Ovary (tissue), 9 donors: Measurements from ENCODE around the gene SLIT1. TPM values are rescaled to one million over a fixed set of nuclear protein-coding genes. Genes with fewer than 3 reads are reported as not detected.

ENCODE experiments used
- DNase-seq, 5 donors: peaks; one replicate each; pipeline ENCODE4 v3.0.0-alpha.2; 2019 to 2020
- H3K27ac ChIP-seq, 2 donors: fragments of 200-600 bp; one replicate each; pipeline versions ENCODE4 v1.5.1 to v1.8.0; 2019 to 2022
- H3K27me3 ChIP-seq: fragments of 200-600 bp; one replicate; pipeline ENCODE4 v1.8.0; 2022
- H3K36me3 ChIP-seq: fragments of 200-600 bp; sonication (generic); one replicate; pipeline ENCODE4 v1.5.1; 2019
- H3K4me1 ChIP-seq: one replicate; pipeline ENCODE4 v1.8.1; 2013; ENCODE audit warnings: mild to moderate bottlenecking, moderate library complexity; ENCODE audit not compliant: insufficient read depth
- H3K4me3 ChIP-seq: fragments of 200-600 bp; sonication (generic); one replicate; pipeline ENCODE4 v1.5.1; 2017
- H3K9me3 ChIP-seq, 2 donors: fragments of 200-600 bp in 1 of 2; sonication (generic) in 1 of 2; one replicate each; pipeline versions ENCODE4 v1.5.1 to v1.8.1; 2013 to 2019; ENCODE audit warnings: mild to moderate bottlenecking in 1 of 2, moderate library complexity in 1 of 2
- EP300 ChIP-seq: sonication (generic); formaldehyde crosslinking; IDR thresholded peaks from one replicate; pipeline ENCODE4 v1.6.1; 2017; ENCODE audit warnings: antibody characterized with exemption
- POLR2A ChIP-seq: fragments of 450-650 bp; IDR thresholded peaks from one replicate; pipeline ENCODE4 v1.6.1; 2017; ENCODE audit warnings: antibody characterized with exemption, mild to moderate bottlenecking, moderate library complexity
- WGBS, 3 donors: extraction: QIAGEN DNeasy Blood & Tissue Kit in 1 of 3; methylation state at CpG; one replicate each; pipeline versions ENCODE4 v1.1.5 to v1.1.7; 2013 to 2017; 5-methylcytosine and 5-hydroxymethylcytosine counted together
- intact Hi-C, 4 donors: fragments of 100-400 bp; cut with DNase I; formaldehyde crosslinking; loops; one replicate each; pipeline versions ENCODE4 v1.11.0 to v1.15.1; 2022 to 2023
- polyA plus RNA-seq, 2 donors: library from polyadenylated mRNA; stranded (reverse); fragments of 200-250 nt in 1 of 2; fragments of 350-450 nt in 1 of 2; fragmentation: Illumina TruSeq in 1 of 2; extraction: RNeasy Lipid Tissue Mini Kit (QIAGEN cat#74804) in 1 of 2; gene quantifications; one replicate each; pipeline ENCODE4 v1.2.3, GENCODE V29; 2013 to 2014
- total RNA-seq, 7 donors: library from RNA; depleted of rRNA in 2 of 7; stranded (reverse); fragments of >200 nt in 2 of 7; fragmentation: NEBNext Ultra II Directional in 3 of 7; extraction: Animal tissue kit (Norgen Biotek cat#: 25700) in 3 of 7; gene quantifications; one replicate each; pipeline versions ENCODE4 v1.1.0 to v1.2.4, GENCODE V29; 2016 to 2023
- TF ChIP-seq, protein P1 (sequence below), 3 donors: fragments of 450-650 bp in 2 of 3; fragments of 200-600 bp in 1 of 3; IDR thresholded peaks; one replicate each; pipeline versions ENCODE4 v1.5.1 to v1.8.0; 2016 to 2022; ENCODE audit warnings: antibody characterized with exemption in 3 of 3, mild to moderate bottlenecking in 1 of 3
- donor health status: DM: no; HTN: no; CAD: no; lungs with moderate emphysema.
- donor health status: DM: no; HTN: no; CAD: no.
- donor health status: Bipolar disorder and iron deficiency.
- donor health status: DM: yes; HTN: yes; CAD: no.
- donor health status: DM: no; HTN: no; CAD: no.
- donor health status: DM: yes; HTN: yes; CAD: no.

The SLIT1 gene
- total and polyA plus RNA-seq, 9 donors = under 0.01 to 0.62 (median 0.25) TPM

DNA sequence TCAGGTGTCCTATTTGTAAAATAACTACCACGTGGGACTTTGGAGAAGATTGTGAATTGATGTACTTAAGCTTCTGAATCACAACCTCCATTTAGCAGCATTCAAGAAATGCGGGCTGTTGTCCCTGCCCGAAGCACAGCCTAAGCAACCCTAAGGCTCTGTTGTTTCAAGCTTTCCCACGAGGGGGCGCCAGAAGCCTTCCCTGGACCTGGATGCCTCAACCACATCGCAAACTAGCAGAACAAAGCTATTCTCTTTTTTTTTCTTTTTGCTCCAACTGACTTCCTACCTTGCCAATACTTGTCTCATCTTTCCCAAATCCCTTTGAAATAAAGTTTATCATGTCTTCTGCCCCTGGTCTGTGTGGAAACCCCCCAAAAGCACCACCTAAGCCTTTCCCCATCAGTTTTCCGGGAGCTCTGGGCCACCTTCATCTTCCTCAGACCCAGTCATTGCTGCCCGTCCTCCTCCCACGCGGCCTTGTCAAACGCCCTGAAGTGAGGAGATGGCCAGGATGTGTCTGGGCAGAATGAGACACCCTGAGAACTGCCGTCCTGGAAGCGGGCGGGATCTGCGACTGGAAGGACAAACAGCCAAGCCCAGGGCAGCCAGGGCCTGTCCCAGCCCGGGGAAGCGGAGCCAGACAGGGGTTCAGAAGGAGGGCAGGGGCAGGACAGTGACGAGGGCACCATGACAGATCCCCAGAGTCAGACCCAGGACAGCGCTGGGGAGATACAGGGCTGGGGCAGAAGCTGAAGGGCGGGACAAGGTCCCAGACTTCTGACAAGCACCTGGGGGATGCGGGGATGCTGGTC, 112.7 kb downstream of the SLIT1 start:
- intact Hi-C loops = loop anchor here in 3 of 4 donors (2.0 to 10.0 kb wide), 3 partner anchors 136 to 142 kb away; no protein-coding TSS in a partner anchor
- H3K36me3 ChIP-seq = no peaks in the 10 kb centered on the region
- 35 to 37% (median 37%) methylated on average over 21 of the region's 21 CpGs for WGBS, 3 donors
- no peak overlapping the region for H3K4me3 ChIP-seq
- peak; percentile 74 to 90 (median 83) for DNase-seq
- no peak for TF ChIP-seq POLR2A
- TF ChIP-seq, protein P1, sequence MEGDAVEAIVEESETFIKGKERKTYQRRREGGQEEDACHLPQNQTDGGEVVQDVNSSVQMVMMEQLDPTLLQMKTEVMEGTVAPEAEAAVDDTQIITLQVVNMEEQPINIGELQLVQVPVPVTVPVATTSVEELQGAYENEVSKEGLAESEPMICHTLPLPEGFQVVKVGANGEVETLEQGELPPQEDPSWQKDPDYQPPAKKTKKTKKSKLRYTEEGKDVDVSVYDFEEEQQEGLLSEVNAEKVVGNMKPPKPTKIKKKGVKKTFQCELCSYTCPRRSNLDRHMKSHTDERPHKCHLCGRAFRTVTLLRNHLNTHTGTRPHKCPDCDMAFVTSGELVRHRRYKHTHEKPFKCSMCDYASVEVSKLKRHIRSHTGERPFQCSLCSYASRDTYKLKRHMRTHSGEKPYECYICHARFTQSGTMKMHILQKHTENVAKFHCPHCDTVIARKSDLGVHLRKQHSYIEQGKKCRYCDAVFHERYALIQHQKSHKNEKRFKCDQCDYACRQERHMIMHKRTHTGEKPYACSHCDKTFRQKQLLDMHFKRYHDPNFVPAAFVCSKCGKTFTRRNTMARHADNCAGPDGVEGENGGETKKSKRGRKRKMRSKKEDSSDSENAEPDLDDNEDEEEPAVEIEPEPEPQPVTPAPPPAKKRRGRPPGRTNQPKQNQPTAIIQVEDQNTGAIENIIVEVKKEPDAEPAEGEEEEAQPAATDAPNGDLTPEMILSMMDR (IDR thresholded peaks at IDR 0.05) = peak; percentile 61 to 77 (median 68)
- H3K4me1 ChIP-seq = no peaks in the 10 kb centered on the region
- H3K9me3 ChIP-seq = no peaks in the 10 kb centered on the region
- no peak overlapping the region for H3K27ac ChIP-seq
- H3K27me3 ChIP-seq = no peaks in the 10 kb centered on the region

DNA sequence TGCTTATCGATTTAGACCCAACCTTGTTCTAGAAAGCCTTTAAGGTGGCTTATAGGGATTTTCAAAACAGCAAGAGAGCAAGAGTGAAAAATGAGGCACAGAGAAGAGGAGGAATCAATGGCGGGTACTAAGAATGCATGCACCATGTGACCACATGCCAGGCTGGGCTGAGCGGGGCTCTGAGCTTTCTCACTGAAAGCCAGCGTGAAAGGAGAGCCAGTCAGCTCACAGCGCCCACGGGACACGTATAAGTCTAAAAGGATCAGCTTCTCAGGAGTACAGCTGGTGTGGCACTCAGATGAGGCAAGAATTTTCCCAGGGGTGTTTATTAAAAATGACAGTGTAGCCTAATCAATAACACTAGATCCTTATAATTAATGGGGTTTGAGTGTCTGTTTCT, 114.3 kb downstream of the SLIT1 start:
- intact Hi-C loops = loop anchor here in 1 of 4 donors (10.0 kb wide), 1 partner anchor 143 kb away; no protein-coding TSS in a partner anchor
- no peaks in the 10 kb centered on the region for H3K36me3 ChIP-seq
- 82 to 84% (median 82%) methylated on average over 7 of the region's 7 CpGs for WGBS, 3 donors

DNA sequence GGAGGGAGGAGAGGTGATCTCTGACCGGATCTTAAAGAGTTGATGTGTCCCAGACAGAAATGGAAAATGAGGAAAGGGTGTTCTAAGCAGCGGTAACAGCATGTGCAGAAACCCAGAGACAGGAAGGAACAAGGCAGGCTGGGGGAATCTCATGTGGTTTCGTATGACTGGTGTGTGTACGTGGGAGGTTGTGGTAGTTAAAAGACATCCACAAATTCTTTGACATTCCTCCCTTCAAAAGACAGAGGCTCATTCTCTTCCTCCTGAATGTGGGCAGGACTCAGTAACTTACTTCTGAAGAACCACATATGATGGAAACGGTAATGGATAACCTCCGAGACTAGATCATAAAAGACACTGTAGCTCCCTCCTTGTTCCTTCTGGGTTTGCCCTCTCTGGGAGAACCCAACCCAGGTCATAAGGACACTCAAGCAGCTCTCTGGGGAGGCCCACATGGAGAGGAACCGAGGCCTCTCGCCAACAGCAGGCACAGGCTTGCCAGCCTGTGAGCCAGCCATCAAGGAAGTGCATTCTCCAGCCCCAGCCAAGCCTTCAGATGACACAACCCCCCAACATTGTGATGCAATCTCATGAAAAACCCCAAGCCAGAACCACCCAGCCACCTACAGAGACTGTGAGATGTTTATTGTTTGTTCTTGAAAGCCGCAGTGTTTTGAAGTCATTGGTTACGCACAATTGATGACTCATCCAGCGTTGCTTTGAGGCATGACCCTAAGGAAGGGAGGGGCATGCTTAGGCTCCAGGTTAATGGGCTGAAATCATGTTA, 116.0 kb downstream of the SLIT1 start:
- H3K4me3 ChIP-seq = no peak overlapping the region
- TF ChIP-seq EP300 = no peak
- no peak for TF ChIP-seq POLR2A
- TF ChIP-seq, protein P1 (IDR thresholded peaks at IDR 0.05) = no peak
- WGBS, 3 donors = 77 to 84% (median 78%) methylated on average over 11 of the region's 11 CpGs
- H3K27ac ChIP-seq = no peak overlapping the region
- H3K4me1 ChIP-seq = no peaks in the 10 kb centered on the region
- intact Hi-C loops = loop anchor here in 2 of 4 donors (5.0 to 10.0 kb wide), 2 partner anchors 143 to 145 kb away; no protein-coding TSS in a partner anchor
- H3K9me3 ChIP-seq = no peaks in the 10 kb centered on the region
- H3K27me3 ChIP-seq = no peaks in the 10 kb centered on the region
- no peaks in the 10 kb centered on the region for H3K36me3 ChIP-seq
- no peak for DNase-seq

More for the DNA sequence above, 114.3 kb downstream of the SLIT1 start:
- Histone ChIP-seq H3K4me3 (no peak overlapping the region), H3K9me3 (no peaks in the 10 kb centered on the region), H3K27ac (no peak overlapping the region), H3K4me1 (no peaks in the 10 kb centered on the region), H3K27me3 (no peaks in the 10 kb centered on the region)
- TF ChIP-seq POLR2A (no peak), EP300 (no peak)
- TF ChIP-seq, protein P1 (IDR thresholded peaks at IDR 0.05) = no peak
- no peak for DNase-seq

DNA sequence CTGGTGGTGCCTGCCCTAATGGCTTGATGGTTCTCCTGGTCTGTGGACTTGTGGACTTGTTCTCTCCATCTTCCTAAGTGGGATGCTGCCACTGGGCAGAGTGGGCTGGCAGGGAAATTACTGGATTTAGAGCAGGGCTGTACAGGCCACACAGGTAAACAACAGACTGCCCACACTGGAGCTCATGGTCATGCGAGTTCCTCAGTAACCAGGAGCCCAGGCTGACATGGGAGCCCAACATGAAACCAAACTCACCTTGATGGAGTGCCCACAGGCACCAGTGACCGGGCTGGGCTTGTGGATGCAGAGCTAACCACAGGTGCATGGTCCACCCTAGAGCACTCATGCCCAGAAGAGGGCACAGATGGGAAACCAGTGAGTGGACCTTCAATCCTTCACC, 116.7 kb downstream of the SLIT1 start:
- no peaks in the 10 kb centered on the region for H3K36me3 ChIP-seq
- H3K9me3 ChIP-seq = no peaks in the 10 kb centered on the region
- no peak overlapping the region for H3K27ac ChIP-seq
- no peaks in the 10 kb centered on the region for H3K4me1 ChIP-seq
- intact Hi-C loops = loop anchor here in 1 of 4 donors (5.0 kb wide), 1 partner anchor 143 kb away; no protein-coding TSS in a partner anchor
- TF ChIP-seq, protein P1 (IDR thresholded peaks at IDR 0.05) = no peak
- no peak for TF ChIP-seq POLR2A
- TF ChIP-seq EP300 = no peak
- DNase-seq = no peak
- 89 to 91% (median 90%) methylated on average over 2 of the region's 2 CpGs for WGBS, 3 donors
- no peak overlapping the region for H3K4me3 ChIP-seq
- H3K27me3 ChIP-seq = no peaks in the 10 kb centered on the region
